ENCODE results near the gene PTX3.

GRCh38 chr3:157404381-157404780, 32.3 kb upstream of the PTX3 start:
- TF ChIP-seq CTCF (conservative IDR thresholded peaks at IDR 0.05; ENCODE audit: low read length) (no peak), EZH2phosphoT487 (IDR thresholded peaks at IDR 0.05; ENCODE audit: borderline replicate concordance) (no peak)
